GM18502 (cell line): Measurements from ENCODE around the gene KLHL20.
"Not testable (repeated sequence)": the region's sequence is repeated elsewhere in the genome, so short reads cannot be mapped to it uniquely, and the experiment has no call there.

Experiments used
- ATAC-seq: cut with Tn5 transposase; IDR thresholded peaks from one replicate; pipeline ENCODE4 v1.9.1; 2021; ENCODE audit warnings: mild to moderate bottlenecking; ENCODE audit not compliant: unreplicated experiment, poor library complexity

KLHL20 gene

GRCh38 chr1:173744651-173745050 lies 29.9 kb downstream of the KLHL20 start:
- ATAC-seq: no peak

GRCh38 chr1:173749137-173749536 lies 34.4 kb downstream of the KLHL20 start:
- no peak for ATAC-seq

- ATAC-seq: no peak
Observed at GRCh38 chr1:173753830-173754229, 39.0 kb downstream of the KLHL20 start.

- no peak for ATAC-seq
Observed at GRCh38 chr1:173757666-173758065, 42.9 kb downstream of the KLHL20 start.

- no peak for ATAC-seq
Observed at GRCh38 chr1:173758110-173758509, 43.3 kb downstream of the KLHL20 start.

- ATAC-seq: no peak
Observed at GRCh38 chr1:173758980-173759379, 44.2 kb downstream of the KLHL20 start.

GRCh38 chr1:173764331-173764730 lies 49.5 kb downstream of the KLHL20 start:
- ATAC-seq: not testable (repeated sequence)

- no peak for ATAC-seq
Observed at GRCh38 chr1:173768206-173768605, 53.4 kb downstream of the KLHL20 start.

- no peak for ATAC-seq
Observed at GRCh38 chr1:173768827-173769226, 54.0 kb downstream of the KLHL20 start.

- ATAC-seq: not testable (repeated sequence)
Observed at GRCh38 chr1:173770330-173770729, 55.5 kb downstream of the KLHL20 start.

GRCh38 chr1:173771560-173771959 lies 56.8 kb downstream of the KLHL20 start:
- ATAC-seq: no peak

GRCh38 chr1:173775578-173776226 lies 60.9 kb downstream of the KLHL20 start:
- no peak for ATAC-seq

GRCh38 chr1:173779936-173780335 lies 65.2 kb downstream of the KLHL20 start:
- no peak for ATAC-seq

GRCh38 chr1:173784997-173785396 lies 70.2 kb downstream of the KLHL20 start:
- no peak for ATAC-seq

GRCh38 chr1:173789841-173790240 lies 75.1 kb downstream of the KLHL20 start:
- ATAC-seq: no peak

- ATAC-seq: no peak
Observed at GRCh38 chr1:173798078-173798477, 83.3 kb downstream of the KLHL20 start.

- not testable (repeated sequence) for ATAC-seq
Observed at GRCh38 chr1:173799995-173800394, 85.2 kb downstream of the KLHL20 start.

GRCh38 chr1:173802961-173803360 lies 88.2 kb downstream of the KLHL20 start:
- ATAC-seq: no peak

- ATAC-seq: not testable (repeated sequence)
Observed at GRCh38 chr1:173813654-173814053, 98.9 kb downstream of the KLHL20 start.

- ATAC-seq: no peak
Observed at GRCh38 chr1:173818459-173818858, 103.7 kb downstream of the KLHL20 start.

GRCh38 chr1:173821680-173822079 lies 106.9 kb downstream of the KLHL20 start:
- no peak for ATAC-seq

GRCh38 chr1:173823781-173824314 lies 109.1 kb downstream of the KLHL20 start:
- ATAC-seq: peak; percentile 43
